Neutrophil (primary cell): ENCODE results near the gene MTOR.
"Not testable (repeated sequence)": the region's sequence is repeated elsewhere in the genome, so short reads cannot be mapped to it uniquely, and the experiment has no call there.

Experiments used
- H3K27ac ChIP-seq: fragments of 200-600 bp; sonication (generic); 2 replicates; pipeline ENCODE4 v1.5.1; 2016; ENCODE audit warnings: mild to moderate bottlenecking, moderate library complexity
- H3K27me3 ChIP-seq: fragments of 200-600 bp; sonication (generic); 2 replicates; pipeline ENCODE4 v1.6.0; 2016; ENCODE audit warnings: mild to moderate bottlenecking
- H3K36me3 ChIP-seq: fragments of 200-600 bp; sonication (generic); 2 replicates; pipeline ENCODE4 v1.5.1; 2017
- H3K4me1 ChIP-seq, 2 experiments: fragments of 200-600 bp in 1 of 2; sonication (generic) in 1 of 2; 1 replicate in 1 of 2; 2 replicates in 1 of 2; pipeline versions ENCODE4 v1.5.1 to v1.6.1; 2013 to 2016; ENCODE audit warnings: low read depth in 1 of 2, low read length in 1 of 2, mild to moderate bottlenecking in 1 of 2, moderate library complexity in 1 of 2; ENCODE audit not compliant: control insufficient read depth in 1 of 2, insufficient read depth in 1 of 2
- H3K4me3 ChIP-seq, 2 experiments: fragments of 200-600 bp in 1 of 2; sonication (generic) in 1 of 2; 1 replicate in 1 of 2; 2 replicates in 1 of 2; pipeline ENCODE4 v1.5.1; 2013 to 2016; ENCODE audit warnings: low read depth in 1 of 2, low read length in 1 of 2, mild to moderate bottlenecking in 1 of 2, moderate library complexity in 1 of 2
- H3K9me3 ChIP-seq: fragments of 200-600 bp; sonication (generic); 2 replicates; pipeline ENCODE4 v1.5.1; 2016
- TF ChIP-seq, protein P1 (sequence below): fragments of 200-600 bp; sonication (generic); IDR thresholded peaks from 2 replicates; pipeline ENCODE4 v1.5.1; 2016; ENCODE audit warnings: antibody characterized with exemption

The MTOR gene

DNA sequence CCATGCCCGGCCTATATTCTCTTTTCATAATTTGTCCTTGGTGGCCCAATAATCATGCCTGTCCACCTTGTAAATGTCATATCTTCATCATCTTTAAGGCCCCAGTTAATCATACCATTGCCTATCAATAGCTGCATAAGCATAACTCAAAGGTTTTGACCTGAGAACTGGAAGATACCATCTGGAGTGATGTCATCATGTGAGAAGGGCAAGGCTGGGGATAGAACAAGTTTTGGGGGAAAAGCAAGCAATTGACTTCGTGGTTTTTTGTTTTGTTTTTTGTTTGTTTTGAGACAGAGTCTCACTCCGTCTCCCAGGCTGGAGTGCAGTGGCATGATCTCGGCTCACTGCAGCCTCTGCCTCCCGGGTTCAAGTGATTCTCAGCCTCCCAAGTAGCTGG lies 16.8 kb upstream of the MTOR start:
- Histone ChIP-seq H3K4me1 (peaks cover 23 to 26% of the 10 kb centered on the region in 2 experiments), H3K27me3 (no peaks in the 10 kb centered on the region), H3K4me3 (no peak overlapping the region), H3K36me3 (no peaks in the 10 kb centered on the region), H3K9me3 (no peaks in the 10 kb centered on the region), H3K27ac (no peak overlapping the region)
- TF ChIP-seq, protein P1, sequence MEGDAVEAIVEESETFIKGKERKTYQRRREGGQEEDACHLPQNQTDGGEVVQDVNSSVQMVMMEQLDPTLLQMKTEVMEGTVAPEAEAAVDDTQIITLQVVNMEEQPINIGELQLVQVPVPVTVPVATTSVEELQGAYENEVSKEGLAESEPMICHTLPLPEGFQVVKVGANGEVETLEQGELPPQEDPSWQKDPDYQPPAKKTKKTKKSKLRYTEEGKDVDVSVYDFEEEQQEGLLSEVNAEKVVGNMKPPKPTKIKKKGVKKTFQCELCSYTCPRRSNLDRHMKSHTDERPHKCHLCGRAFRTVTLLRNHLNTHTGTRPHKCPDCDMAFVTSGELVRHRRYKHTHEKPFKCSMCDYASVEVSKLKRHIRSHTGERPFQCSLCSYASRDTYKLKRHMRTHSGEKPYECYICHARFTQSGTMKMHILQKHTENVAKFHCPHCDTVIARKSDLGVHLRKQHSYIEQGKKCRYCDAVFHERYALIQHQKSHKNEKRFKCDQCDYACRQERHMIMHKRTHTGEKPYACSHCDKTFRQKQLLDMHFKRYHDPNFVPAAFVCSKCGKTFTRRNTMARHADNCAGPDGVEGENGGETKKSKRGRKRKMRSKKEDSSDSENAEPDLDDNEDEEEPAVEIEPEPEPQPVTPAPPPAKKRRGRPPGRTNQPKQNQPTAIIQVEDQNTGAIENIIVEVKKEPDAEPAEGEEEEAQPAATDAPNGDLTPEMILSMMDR, result no peak

DNA sequence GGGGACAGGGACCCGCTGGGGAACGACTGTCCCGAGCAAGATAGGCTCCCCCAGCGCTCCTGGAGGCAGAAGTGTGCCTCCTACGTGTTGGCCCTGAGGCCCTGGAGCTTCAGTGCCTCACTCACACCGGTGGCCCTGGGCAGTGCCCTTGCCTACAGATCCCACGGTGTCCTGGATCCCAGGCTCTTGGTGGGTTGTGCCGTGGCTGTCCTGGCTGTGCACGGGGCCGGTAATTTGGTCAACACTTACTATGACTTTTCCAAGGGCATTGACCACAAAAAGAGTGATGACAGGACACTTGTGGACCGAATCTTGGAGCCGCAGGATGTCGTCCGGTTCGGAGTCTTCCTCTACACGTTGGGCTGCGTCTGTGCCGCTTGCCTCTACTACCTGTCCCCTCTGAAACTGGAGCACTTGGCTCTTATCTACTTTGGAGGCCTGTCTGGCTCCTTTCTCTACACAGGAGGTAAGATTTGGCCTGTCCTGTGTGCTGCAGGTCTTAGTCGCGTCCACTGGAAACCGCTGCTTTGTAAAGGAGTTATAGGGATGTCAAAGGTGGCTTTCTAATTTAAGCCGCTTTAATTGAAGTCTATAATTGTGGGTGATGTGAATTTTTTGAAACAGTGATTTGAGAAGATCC lies 11.4 kb upstream of the MTOR start:
- TF ChIP-seq, protein P1, result no peak
- H3K36me3 ChIP-seq, result no peaks in the 10 kb centered on the region
- peak overlapping the region; percentile 93 to 100 for H3K4me3 ChIP-seq
- peak overlapping the region; percentile 93 for H3K27ac ChIP-seq
- peaks cover 14 to 18% of the 10 kb centered on the region in 2 experiments for H3K4me1 ChIP-seq
- H3K9me3 ChIP-seq, result no peaks in the 10 kb centered on the region
- no peaks in the 10 kb centered on the region for H3K27me3 ChIP-seq

DNA sequence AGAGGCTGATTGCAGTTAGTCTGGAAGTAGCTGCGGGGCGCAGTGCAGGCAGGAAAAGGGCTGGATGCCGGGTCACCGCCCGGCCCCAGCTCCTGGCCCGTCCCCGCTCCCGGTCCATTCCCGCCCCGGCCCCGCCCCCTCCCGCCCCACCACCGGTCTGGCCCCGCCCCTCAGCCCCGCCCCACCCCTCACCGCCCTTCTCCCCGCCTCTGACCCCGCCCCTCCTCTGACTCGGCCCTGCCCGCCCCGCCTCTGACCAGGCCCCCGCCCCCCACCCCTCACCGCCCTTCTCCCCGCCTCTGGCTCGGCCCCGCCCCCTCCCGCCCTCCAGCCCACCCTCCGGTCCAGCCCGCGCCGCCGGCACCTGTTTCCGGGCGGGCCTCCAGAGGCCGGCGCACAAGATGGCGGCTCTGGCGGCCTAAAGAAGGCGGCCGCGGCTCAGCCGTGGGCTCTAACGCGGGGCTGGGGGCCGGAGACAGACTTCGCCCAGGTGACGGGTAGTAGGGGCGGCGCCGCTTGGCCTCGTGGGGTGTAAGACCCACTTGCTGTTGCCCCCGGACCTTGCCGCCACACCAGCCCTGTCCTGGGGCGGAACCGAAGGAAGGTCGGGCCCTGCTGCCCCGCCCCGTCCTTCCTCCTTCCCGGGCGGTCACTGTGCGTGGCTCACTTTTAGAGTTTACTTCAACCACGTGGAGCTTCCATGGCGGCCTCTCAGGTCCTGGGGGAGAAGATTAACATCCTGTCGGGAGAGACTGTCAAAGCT lies 10.7 kb upstream of the MTOR start, which contains the start of gene UBIAD1:
TSS of gene UBIAD1 (plus strand) at position 367 of the 763 bp plus-strand sequence. CDS start at position 701, 334 bp downstream.
- Histone ChIP-seq H3K36me3 (no peaks in the 10 kb centered on the region), H3K4me3 (peak within 1 kb of the TSS; percentile 93 to 100), H3K27me3 (no peaks in the 10 kb centered on the region), H3K27ac (peak within 1 kb of the TSS; percentile 93), H3K4me1 (peaks cover 14 to 18% of the 10 kb centered on the region in 2 experiments), H3K9me3 (no peaks in the 10 kb centered on the region)
- TF ChIP-seq, protein P1, result no peak

DNA sequence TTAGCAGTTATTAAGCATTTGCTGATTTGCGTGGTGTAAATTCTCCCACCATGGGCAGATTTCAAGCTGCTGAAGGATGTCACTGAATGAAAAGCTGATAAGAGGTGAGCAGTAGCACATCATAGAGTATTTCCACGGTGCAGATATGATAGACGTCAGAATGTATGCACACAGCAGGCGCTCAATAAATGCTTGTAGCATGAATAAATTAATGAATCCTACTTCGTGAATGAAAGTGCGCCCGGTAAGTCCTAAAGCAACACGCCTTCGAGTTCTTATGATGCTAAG lies 10.1 kb upstream of the MTOR start:
- peak overlapping the region; percentile 93 for H3K27ac ChIP-seq
- H3K36me3 ChIP-seq, result no peaks in the 10 kb centered on the region
- TF ChIP-seq, protein P1, result no peak
- H3K4me1 ChIP-seq, result peaks cover 14 to 18% of the 10 kb centered on the region in 2 experiments
- H3K27me3 ChIP-seq, result no peaks in the 10 kb centered on the region
- no peaks in the 10 kb centered on the region for H3K9me3 ChIP-seq
- H3K4me3 ChIP-seq, result peak overlapping the region; percentile 53 to 100

DNA sequence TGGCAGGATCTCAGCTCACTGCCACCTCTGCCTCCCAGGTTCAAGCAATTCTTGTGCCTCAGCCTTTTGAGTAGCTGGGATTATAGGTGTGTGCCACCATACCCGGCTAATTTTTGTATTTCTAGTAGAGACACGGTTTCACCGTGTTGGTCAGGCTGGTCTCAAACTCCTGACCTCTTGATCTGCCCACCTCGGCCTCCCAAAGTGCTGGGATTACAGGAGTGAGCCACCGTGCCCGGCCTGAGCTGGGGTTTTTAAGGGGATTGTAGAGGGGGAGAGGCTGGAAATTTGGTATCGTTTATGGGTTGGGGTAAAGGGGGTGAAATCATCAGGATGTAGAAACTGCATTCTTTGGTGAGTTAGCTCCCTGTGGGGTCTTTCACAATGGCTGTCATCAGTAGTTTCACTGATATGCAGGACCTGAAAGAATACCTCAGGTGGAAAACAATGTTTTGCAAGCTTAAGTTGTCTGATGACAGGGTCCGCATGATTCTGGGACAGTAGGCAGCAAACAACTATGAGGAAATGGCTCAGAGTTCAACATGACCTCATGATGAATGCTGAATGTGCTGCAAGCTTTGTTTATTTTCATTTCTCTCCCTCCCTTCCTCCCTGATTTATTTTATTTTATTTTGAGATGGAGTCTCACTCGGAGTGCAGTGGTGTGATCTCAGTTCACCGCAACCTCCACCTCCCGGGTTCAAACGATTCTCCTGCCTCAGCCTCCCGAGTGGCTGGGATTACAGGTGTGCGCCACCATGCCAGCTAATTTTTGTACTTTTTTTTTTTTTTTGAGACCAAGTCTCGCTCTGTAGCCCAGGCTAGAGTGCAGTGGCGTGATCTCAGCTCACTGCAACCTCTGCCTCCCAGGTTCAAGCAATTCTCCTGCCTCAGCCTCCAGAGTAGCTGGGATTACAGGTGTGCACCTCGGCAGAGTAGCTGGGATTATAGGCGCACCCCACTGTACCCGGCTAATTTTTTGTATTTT lies 5.3 kb upstream of the MTOR start:
- peaks cover 13% of the 10 kb centered on the region for H3K27me3 ChIP-seq
- peaks cover 6 to 10% of the 10 kb centered on the region in 2 experiments for H3K4me1 ChIP-seq
- not testable (repeated sequence) for H3K9me3 ChIP-seq, H3K4me3 ChIP-seq, H3K27ac ChIP-seq, H3K36me3 ChIP-seq
